GM12878 (cell line): ENCODE data around the gene NOTCH4. TPM values are rescaled to one million over a fixed set of nuclear protein-coding genes. Genes with fewer than 3 reads are reported as not detected.
A peak's percentile ranks its signal among the peaks of the same experiment; 100 is the strongest.

ENCODE experiments used
- ATAC-seq: fragments of 200-7000 bp; cut with Tn5 transposase; 3 replicates; pipeline ENCODE4 v1.9.1; 2020; ENCODE audit warnings: mild to moderate bottlenecking, moderate library complexity
- BruUV-seq: library from RNA; stranded (reverse); fragments of 400-500 nt; replicated peaks from 2 replicates; lab custom pipeline; 2021; lab: Mats Ljungman, UMichigan
- CTCF ChIA-PET: fragments of 300-600 bp; sonication (Branson Sonifier 250); formaldehyde crosslinking; extraction: SDS; loops from one replicate; lab custom pipeline; 2021; ENCODE audit warnings: inconsistent platforms; lab: Yijun Ruan, JAX
- POLR2A ChIA-PET: fragments of 350-600 bp; formaldehyde crosslinking; extraction: SDS; loops from one replicate; lab custom pipeline; 2021; ENCODE audit warnings: inconsistent platforms; lab: Charles Lee
- RAD21 ChIA-PET: fragments of 300-600 bp; sonication (Branson Sonifier 250); formaldehyde crosslinking; loops from one replicate; lab custom pipeline; 2023; ENCODE audit warnings: antibody characterized with exemption; ENCODE audit not compliant: unreplicated experiment; lab: Charles Lee
- SMC1A ChIA-PET: fragments of 300-600 bp; sonication (Branson Sonifier 250); formaldehyde crosslinking; loops from one replicate; lab custom pipeline; 2023; ENCODE audit not compliant: unreplicated experiment, uncharacterized antibody; lab: Charles Lee
- DNase-seq: peaks from one replicate; pipeline ENCODE4 v3.0.0-alpha.2; 2011; ENCODE audit warnings: low read depth, low spot score
- FAIRE-seq: peaks from 3 replicates; lab custom pipeline; 2011; peaks lifted over from hg19 to GRCh38; lab: Jason Lieb, UNC
- H2AFZ ChIP-seq: 2 replicates; pipeline ENCODE4 v1.6.0; 2011; ENCODE audit warnings: low read depth, low read length, control low read depth; ENCODE audit not compliant: control insufficient read depth
- H3K27ac ChIP-seq: 2 replicates; pipeline ENCODE4 v1.5.1; 2011; ENCODE audit warnings: control low read depth; ENCODE audit not compliant: control insufficient read depth, insufficient read depth
- H3K27me3 ChIP-seq, 2 experiments: replicated peaks in 1 of 2; 2 replicates each; pipeline versions ENCODE4 v1.6.0 to v1.6.1; 2011; ENCODE audit warnings: low read length in 1 of 2; ENCODE audit not compliant: control insufficient read depth in 2 of 2, insufficient read depth in 2 of 2
- H3K36me3 ChIP-seq, 2 experiments: 2 replicates each; pipeline ENCODE4 v1.5.1; 2011; ENCODE audit warnings: low read length in 1 of 2; ENCODE audit not compliant: control insufficient read depth in 2 of 2, insufficient read depth in 2 of 2
- H3K4me1 ChIP-seq: 2 replicates; pipeline ENCODE4 v1.6.1; 2011; ENCODE audit warnings: mild to moderate bottlenecking, low read length, moderate library complexity, mixed read lengths; ENCODE audit not compliant: control insufficient read depth, insufficient read depth
- H3K4me2 ChIP-seq: 2 replicates; pipeline ENCODE4 v1.6.0; 2011; ENCODE audit warnings: control low read depth; ENCODE audit not compliant: control insufficient read depth, insufficient read depth
- H3K4me3 ChIP-seq: fragments of 200-600 bp; sonication (generic); 2 replicates; pipeline ENCODE4 v1.5.1; 2016
- H3K79me2 ChIP-seq: 2 replicates; pipeline ENCODE4 v1.6.0; 2011; ENCODE audit warnings: low read length; ENCODE audit not compliant: control insufficient read depth, insufficient read depth
- H3K9ac ChIP-seq: 2 replicates; pipeline ENCODE4 v1.8.0; 2011; ENCODE audit warnings: low read length, control low read depth, mixed read lengths; ENCODE audit not compliant: control insufficient read depth, insufficient read depth
- H3K9me3 ChIP-seq: replicated peaks from 3 replicates; pipeline ENCODE4 v1.5.1; 2011; ENCODE audit warnings: mild to moderate bottlenecking, low read length; ENCODE audit not compliant: control insufficient read depth, insufficient read depth
- H4K20me1 ChIP-seq: 2 replicates; pipeline ENCODE4 v1.6.0; 2011; ENCODE audit not compliant: control insufficient read depth, insufficient read depth
- ATF7 ChIP-seq: fragments of 450-650 bp; IDR thresholded peaks from 2 replicates; pipeline ENCODE4 v1.6.1; 2016; ENCODE audit warnings: low read depth, mild to moderate bottlenecking
- EED ChIP-seq: sonication (generic); IDR thresholded peaks from 2 replicates; pipeline ENCODE4 v1.6.1; 2016; ENCODE audit warnings: antibody characterized with exemption, low read depth
- HDGF ChIP-seq: fragments of 450-650 bp; IDR thresholded peaks from 2 replicates; pipeline ENCODE4 v1.6.1; 2016; ENCODE audit warnings: antibody characterized with exemption
- IKZF2 ChIP-seq, 2 experiments: fragments of 450-650 bp; IDR thresholded peaks; 2 replicates each; pipeline ENCODE4 v1.6.1; 2017; ENCODE audit warnings: mild to moderate bottlenecking in 2 of 2, moderate library complexity in 2 of 2
- JUNB ChIP-seq: IDR thresholded peaks from 2 replicates; pipeline ENCODE4 v1.6.1; 2016; ENCODE audit warnings: antibody characterized with exemption, mild to moderate bottlenecking
- MTA2 ChIP-seq: fragments of 450-650 bp; IDR thresholded peaks from 2 replicates; pipeline ENCODE4 v1.6.1; 2016; ENCODE audit warnings: low read depth, mild to moderate bottlenecking, moderate library complexity
- NBN ChIP-seq: fragments of 450-650 bp; IDR thresholded peaks from 2 replicates; pipeline ENCODE4 v1.6.1; 2016
- NRF1 ChIP-seq: conservative IDR thresholded peaks from 2 replicates; pipeline ENCODE4 v1.6.1; 2011; ENCODE audit warnings: mild to moderate bottlenecking, low read depth, low read length, improper control_type of control experiment
- RBBP5 ChIP-seq: fragments of 200-600 bp; sonication (generic); conservative IDR thresholded peaks from 2 replicates; pipeline ENCODE4 v1.6.1; 2016
- RELA ChIP-seq: fragments of 450-650 bp; IDR thresholded peaks from 2 replicates; pipeline ENCODE4 v1.8.0; 2014; ENCODE audit warnings: borderline replicate concordance; ENCODE audit not compliant: partially characterized antibody
- SUZ12 ChIP-seq: fragments of 200-600 bp; sonication (generic); IDR thresholded peaks from one replicate; pipeline ENCODE4 v1.6.1; 2018; ENCODE audit warnings: antibody characterized with exemption, mild to moderate bottlenecking; ENCODE audit not compliant: unreplicated experiment
- TARDBP ChIP-seq: IDR thresholded peaks from 2 replicates; pipeline ENCODE4 v1.6.1; 2016; ENCODE audit warnings: borderline replicate concordance
- WGBS: methylation state at CpG from one replicate; pipeline ENCODE4 v1.1.6; 2016; ENCODE audit warnings: low lambda C conversion rate; ENCODE audit not compliant: insufficient replicate concordance, insufficient coverage; ENCODE audit errors: missing lambda C conversion rate; 5-methylcytosine and 5-hydroxymethylcytosine counted together
- in situ Hi-C: fragments of 300-500 bp; cut with MboI; formaldehyde crosslinking; loops from 9 replicates; pipeline ENCODE4 v1.14.3; 2018; ENCODE audit warnings: mixed read lengths
- intact Hi-C: fragments of 100-400 bp; cut with micrococcal nuclease; formaldehyde crosslinking; loops from one replicate; pipeline ENCODE4 v1.14.2; 2022; ENCODE audit not compliant: unreplicated experiment
- polyA plus RNA-seq, 11 experiments: library from polyadenylated mRNA; depleted of rRNA in 4 of 11; unstranded in 6 of 11; stranded (reverse) in 5 of 11; fragments of >200 nt; fragmentation: Nextera tagmentation in 4 of 11; fragmentation: Illumina TruSeq in 1 of 11; extraction: Ambion mirVana in 4 of 11; extraction: Trizol in 1 of 11; gene quantifications; 1 replicate in 1 of 11; 2 replicates in 10 of 11; pipeline versions ENCODE4 v1.2.1 to v1.2.3, GENCODE V29; 2011 to 2016; ENCODE audit warnings: inconsistent platforms in 2 of 11, missing spikeins in 2 of 11, low read depth in 1 of 11
- total RNA-seq, 4 experiments: library from RNA; depleted of rRNA in 3 of 4; stranded (reverse); fragments of >200 nt in 3 of 4; fragmentation: Illumina TruSeq in 1 of 4; extraction: Trizol in 1 of 4; gene quantifications; 2 replicates each; pipeline versions ENCODE4 v1.2.1 to v1.2.3, GENCODE V29; 2013 to 2021
- TF ChIP-seq, protein P1 (sequence below): IDR thresholded peaks from 2 replicates; pipeline ENCODE4 v1.6.1; 2012; ENCODE audit warnings: improper control_type of control experiment, low read depth, low read length; ENCODE audit not compliant: insufficient replicate concordance
- TF ChIP-seq, protein P2 (sequence below): fragments of 450-650 bp; IDR thresholded peaks from 2 replicates; pipeline ENCODE4 v1.6.1; 2017; ENCODE audit warnings: low read depth, mild to moderate bottlenecking, moderate library complexity
- TF ChIP-seq, protein P3 (sequence below): fragments of 450-650 bp; IDR thresholded peaks from 2 replicates; pipeline ENCODE4 v1.6.1; 2017; ENCODE audit warnings: mild to moderate bottlenecking, low read depth, inconsistent platforms; ENCODE audit not compliant: poor library complexity, severe bottlenecking

NOTCH4 gene
- total and polyA plus RNA-seq, 10 of the 15 experiments (the other 5 are each of a cell fraction or from before 2014, with no cell fraction given): 0.66 to 3.3 (median 1.4) TPM

DNA sequence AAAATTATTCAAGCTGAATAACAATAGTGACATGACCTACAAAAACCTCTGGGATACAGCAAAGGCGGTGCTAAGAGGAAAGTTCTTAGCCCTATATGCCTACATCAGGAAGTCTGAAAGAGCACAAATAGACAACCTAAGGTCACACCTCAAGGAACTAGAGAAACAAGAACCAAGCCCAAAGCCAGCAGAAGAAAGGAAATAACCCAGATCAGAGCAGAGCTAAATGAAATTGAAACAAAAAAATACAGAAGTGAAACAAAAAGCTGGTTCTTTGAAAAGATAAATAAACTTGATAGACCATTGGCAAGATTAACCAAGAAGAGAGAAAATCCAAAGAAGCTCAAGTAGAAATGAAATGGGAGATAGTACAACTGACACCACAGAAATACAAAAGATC, 47.6 kb upstream of the NOTCH4 start:
- H3K4me2 ChIP-seq: no peak overlapping the region
- RAD21 ChIA-PET: no interaction called here
- TF ChIP-seq EED (no peak), IKZF2 (IDR thresholded peaks at IDR 0.05) (peak; percentile 61 to 65; a peak in 3 of 4 replicates), MTA2 (peak; percentile 63; the same call in 1 of the 2 replicates), JUNB (no peak), ATF7 (peak; percentile 20; the same call in 1 of the 2 replicates), RELA (no peak), NRF1 (no peak), NBN (peak; percentile 42; the same call in 1 of the 2 replicates), RBBP5 (no peak), TARDBP (no peak), SUZ12 (no peak), HDGF (no peak)
- TF ChIP-seq, protein P1, sequence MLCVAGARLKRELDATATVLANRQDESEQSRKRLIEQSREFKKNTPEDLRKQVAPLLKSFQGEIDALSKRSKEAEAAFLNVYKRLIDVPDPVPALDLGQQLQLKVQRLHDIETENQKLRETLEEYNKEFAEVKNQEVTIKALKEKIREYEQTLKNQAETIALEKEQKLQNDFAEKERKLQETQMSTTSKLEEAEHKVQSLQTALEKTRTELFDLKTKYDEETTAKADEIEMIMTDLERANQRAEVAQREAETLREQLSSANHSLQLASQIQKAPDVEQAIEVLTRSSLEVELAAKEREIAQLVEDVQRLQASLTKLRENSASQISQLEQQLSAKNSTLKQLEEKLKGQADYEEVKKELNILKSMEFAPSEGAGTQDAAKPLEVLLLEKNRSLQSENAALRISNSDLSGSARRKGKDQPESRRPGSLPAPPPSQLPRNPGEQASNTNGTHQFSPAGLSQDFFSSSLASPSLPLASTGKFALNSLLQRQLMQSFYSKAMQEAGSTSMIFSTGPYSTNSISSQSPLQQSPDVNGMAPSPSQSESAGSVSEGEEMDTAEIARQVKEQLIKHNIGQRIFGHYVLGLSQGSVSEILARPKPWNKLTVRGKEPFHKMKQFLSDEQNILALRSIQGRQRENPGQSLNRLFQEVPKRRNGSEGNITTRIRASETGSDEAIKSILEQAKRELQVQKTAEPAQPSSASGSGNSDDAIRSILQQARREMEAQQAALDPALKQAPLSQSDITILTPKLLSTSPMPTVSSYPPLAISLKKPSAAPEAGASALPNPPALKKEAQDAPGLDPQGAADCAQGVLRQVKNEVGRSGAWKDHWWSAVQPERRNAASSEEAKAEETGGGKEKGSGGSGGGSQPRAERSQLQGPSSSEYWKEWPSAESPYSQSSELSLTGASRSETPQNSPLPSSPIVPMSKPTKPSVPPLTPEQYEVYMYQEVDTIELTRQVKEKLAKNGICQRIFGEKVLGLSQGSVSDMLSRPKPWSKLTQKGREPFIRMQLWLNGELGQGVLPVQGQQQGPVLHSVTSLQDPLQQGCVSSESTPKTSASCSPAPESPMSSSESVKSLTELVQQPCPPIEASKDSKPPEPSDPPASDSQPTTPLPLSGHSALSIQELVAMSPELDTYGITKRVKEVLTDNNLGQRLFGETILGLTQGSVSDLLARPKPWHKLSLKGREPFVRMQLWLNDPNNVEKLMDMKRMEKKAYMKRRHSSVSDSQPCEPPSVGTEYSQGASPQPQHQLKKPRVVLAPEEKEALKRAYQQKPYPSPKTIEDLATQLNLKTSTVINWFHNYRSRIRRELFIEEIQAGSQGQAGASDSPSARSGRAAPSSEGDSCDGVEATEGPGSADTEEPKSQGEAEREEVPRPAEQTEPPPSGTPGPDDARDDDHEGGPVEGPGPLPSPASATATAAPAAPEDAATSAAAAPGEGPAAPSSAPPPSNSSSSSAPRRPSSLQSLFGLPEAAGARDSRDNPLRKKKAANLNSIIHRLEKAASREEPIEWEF: no peak
- TF ChIP-seq, protein P2, sequence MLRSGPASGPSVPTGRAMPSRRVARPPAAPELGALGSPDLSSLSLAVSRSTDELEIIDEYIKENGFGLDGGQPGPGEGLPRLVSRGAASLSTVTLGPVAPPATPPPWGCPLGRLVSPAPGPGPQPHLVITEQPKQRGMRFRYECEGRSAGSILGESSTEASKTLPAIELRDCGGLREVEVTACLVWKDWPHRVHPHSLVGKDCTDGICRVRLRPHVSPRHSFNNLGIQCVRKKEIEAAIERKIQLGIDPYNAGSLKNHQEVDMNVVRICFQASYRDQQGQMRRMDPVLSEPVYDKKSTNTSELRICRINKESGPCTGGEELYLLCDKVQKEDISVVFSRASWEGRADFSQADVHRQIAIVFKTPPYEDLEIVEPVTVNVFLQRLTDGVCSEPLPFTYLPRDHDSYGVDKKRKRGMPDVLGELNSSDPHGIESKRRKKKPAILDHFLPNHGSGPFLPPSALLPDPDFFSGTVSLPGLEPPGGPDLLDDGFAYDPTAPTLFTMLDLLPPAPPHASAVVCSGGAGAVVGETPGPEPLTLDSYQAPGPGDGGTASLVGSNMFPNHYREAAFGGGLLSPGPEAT: peak; percentile 62; the same call in 1 of the 2 replicates
- TF ChIP-seq, protein P3, sequence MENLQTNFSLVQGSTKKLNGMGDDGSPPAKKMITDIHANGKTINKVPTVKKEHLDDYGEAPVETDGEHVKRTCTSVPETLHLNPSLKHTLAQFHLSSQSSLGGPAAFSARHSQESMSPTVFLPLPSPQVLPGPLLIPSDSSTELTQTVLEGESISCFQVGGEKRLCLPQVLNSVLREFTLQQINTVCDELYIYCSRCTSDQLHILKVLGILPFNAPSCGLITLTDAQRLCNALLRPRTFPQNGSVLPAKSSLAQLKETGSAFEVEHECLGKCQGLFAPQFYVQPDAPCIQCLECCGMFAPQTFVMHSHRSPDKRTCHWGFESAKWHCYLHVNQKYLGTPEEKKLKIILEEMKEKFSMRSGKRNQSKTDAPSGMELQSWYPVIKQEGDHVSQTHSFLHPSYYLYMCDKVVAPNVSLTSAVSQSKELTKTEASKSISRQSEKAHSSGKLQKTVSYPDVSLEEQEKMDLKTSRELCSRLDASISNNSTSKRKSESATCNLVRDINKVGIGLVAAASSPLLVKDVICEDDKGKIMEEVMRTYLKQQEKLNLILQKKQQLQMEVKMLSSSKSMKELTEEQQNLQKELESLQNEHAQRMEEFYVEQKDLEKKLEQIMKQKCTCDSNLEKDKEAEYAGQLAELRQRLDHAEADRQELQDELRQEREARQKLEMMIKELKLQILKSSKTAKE: peak; percentile 47

More for the DNA sequence above, 47.6 kb upstream of the NOTCH4 start:
- no peaks in the 10 kb centered on the region for H3K27me3 ChIP-seq
- H3K4me1 ChIP-seq: peaks cover 23% of the 10 kb centered on the region; the same call in 1 of the 2 replicates
- CTCF ChIA-PET: interaction anchor here (0.9 to 2.5 kb wide), 3 partner anchors 16 to 850 kb away, joined by 3 to 11 read pairs (median 3); no protein-coding TSS in a partner anchor
- 0% methylated on average over 1 of the region's 1 CpG for WGBS
- no peak overlapping the region for H3K9ac ChIP-seq
- POLR2A ChIA-PET: interaction anchor here (0.6 kb wide), 1 partner anchor 329 kb away, joined by 3 read pairs; no protein-coding TSS in a partner anchor
- H3K27ac ChIP-seq: no peak overlapping the region
- no peak overlapping the region for H2AFZ ChIP-seq
- no peaks in the 10 kb centered on the region for H3K9me3 ChIP-seq
- ATAC-seq: peak; percentile 55
- SMC1A ChIA-PET: interaction anchor here (1.1 to 7.0 kb wide), 6 partner anchors 9 to 128 kb away, joined by 3 to 39 read pairs (median 3); no protein-coding TSS in a partner anchor
- intact Hi-C loops: no loop called here
- no peaks in the 10 kb centered on the region for H4K20me1 ChIP-seq
- FAIRE-seq: no peak
- H3K36me3 ChIP-seq: no peaks in the 10 kb centered on the region
- no peaks in the 10 kb centered on the region for H3K79me2 ChIP-seq
- in situ Hi-C loops: no loop called here
- BruUV-seq: no TSS peak
- no peak overlapping the region for H3K4me3 ChIP-seq
- no peak for DNase-seq
